Left lung (tissue), 10 donors: ENCODE data around the gene HPCAL4. TPM values are rescaled to one million over a fixed set of nuclear protein-coding genes. Genes with fewer than 3 reads are reported as not detected.

Source experiments
- ATAC-seq: fragments of 200-7000 bp; cut with Tn5 transposase; one replicate; pipeline ENCODE4 v1.9.1; 2020; ENCODE audit warnings: moderate library complexity
- DNase-seq, 4 donors: peaks; one replicate each; pipeline ENCODE4 v3.0.0-alpha.2; 2013 to 2020
- H3K27ac ChIP-seq, 2 donors: fragments of 200-600 bp; sonication (generic) in 1 of 2; one replicate each; pipeline versions ENCODE4 v1.5.0 to v1.8.0; 2020 to 2021
- H3K27me3 ChIP-seq, 2 donors: fragments of 200-600 bp; sonication (generic) in 1 of 2; one replicate each; pipeline versions ENCODE4 v1.5.0 to v1.8.0; 2020 to 2021
- H3K36me3 ChIP-seq, 2 donors: fragments of 200-600 bp; sonication (generic) in 1 of 2; one replicate each; pipeline versions ENCODE4 v1.5.0 to v1.8.0; 2020 to 2021
- H3K4me1 ChIP-seq, 2 donors: fragments of 200-600 bp; one replicate each; pipeline ENCODE4 v1.8.0; 2021
- H3K4me3 ChIP-seq, 2 donors: fragments of 200-600 bp; sonication (generic) in 1 of 2; one replicate each; pipeline versions ENCODE4 v1.5.0 to v1.8.0; 2020 to 2021; ENCODE audit warnings: mild to moderate bottlenecking in 1 of 2
- H3K9me3 ChIP-seq, 2 donors: fragments of 200-600 bp; sonication (generic) in 1 of 2; one replicate each; pipeline versions ENCODE4 v1.5.0 to v1.8.0; 2020 to 2021
- intact Hi-C, 2 donors: fragments of 100-400 bp; cut with DNase I; formaldehyde crosslinking; loops; one replicate each; pipeline versions ENCODE4 v1.11.2 to v1.14.2; 2022
- polyA plus RNA-seq, 6 donors: library from polyadenylated mRNA; unstranded; fragments of 120-200 nt; gene quantifications; one replicate each; pipeline ENCODE4 v1.2.1, GENCODE V29; 2013; ENCODE audit not compliant: insufficient read length in 6 of 6
- total RNA-seq, 2 donors: library from RNA; stranded (reverse); fragmentation: NEBNext Ultra II Directional; extraction: Animal tissue kit (Norgen Biotek cat#: 25700); gene quantifications; one replicate each; pipeline ENCODE4 v1.2.1, GENCODE V29; 2021
- TF ChIP-seq, protein P1 (sequence below), 2 donors: fragments of 200-600 bp; sonication (generic) in 1 of 2; IDR thresholded peaks; one replicate each; pipeline versions ENCODE4 v1.5.0 to v1.8.0; 2021; ENCODE audit warnings: antibody characterized with exemption in 2 of 2
- donor health status: DM: no; HTN: yes; CAD: no.
- donor health status: DM: no; HTN: no; CAD: no.

HPCAL4 gene
- total and polyA plus RNA-seq, 8 donors: 0.04 to 1.9 (median 0.14) TPM

DNA sequence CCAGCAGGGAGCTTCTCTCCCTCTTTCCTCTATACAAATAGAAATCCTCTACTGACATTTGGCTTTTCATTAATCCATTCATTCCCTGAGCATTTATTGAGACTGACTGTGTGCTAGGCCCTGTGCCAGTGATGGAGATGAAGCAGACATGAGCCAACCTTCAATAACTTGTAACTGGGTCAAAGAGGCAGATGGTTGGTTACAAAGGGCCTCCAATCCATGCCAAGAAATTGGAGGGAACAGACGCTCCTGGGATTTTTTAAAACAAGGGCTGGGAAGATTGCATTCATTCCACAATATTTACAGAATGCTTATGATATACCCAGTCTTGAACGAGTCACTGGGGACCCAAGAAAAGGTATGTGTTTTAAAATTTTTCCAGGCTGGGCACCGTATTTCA, 6.2 kb downstream of the HPCAL4 start:
- Histone ChIP-seq H3K27ac (no peak overlapping the region), H3K4me1 (no peaks in the 10 kb centered on the region), H3K27me3 (peaks cover 5 to 94% of the 10 kb centered on the region in 2 donors), H3K4me3 (no peak overlapping the region), H3K9me3 (no peaks in the 10 kb centered on the region), H3K36me3 (no peaks in the 10 kb centered on the region)
- ATAC-seq (no peak), DNase-seq (no peak)
- intact Hi-C loops: no loop called here
- TF ChIP-seq, protein P1, sequence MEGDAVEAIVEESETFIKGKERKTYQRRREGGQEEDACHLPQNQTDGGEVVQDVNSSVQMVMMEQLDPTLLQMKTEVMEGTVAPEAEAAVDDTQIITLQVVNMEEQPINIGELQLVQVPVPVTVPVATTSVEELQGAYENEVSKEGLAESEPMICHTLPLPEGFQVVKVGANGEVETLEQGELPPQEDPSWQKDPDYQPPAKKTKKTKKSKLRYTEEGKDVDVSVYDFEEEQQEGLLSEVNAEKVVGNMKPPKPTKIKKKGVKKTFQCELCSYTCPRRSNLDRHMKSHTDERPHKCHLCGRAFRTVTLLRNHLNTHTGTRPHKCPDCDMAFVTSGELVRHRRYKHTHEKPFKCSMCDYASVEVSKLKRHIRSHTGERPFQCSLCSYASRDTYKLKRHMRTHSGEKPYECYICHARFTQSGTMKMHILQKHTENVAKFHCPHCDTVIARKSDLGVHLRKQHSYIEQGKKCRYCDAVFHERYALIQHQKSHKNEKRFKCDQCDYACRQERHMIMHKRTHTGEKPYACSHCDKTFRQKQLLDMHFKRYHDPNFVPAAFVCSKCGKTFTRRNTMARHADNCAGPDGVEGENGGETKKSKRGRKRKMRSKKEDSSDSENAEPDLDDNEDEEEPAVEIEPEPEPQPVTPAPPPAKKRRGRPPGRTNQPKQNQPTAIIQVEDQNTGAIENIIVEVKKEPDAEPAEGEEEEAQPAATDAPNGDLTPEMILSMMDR (IDR thresholded peaks at IDR 0.05): no peak

DNA sequence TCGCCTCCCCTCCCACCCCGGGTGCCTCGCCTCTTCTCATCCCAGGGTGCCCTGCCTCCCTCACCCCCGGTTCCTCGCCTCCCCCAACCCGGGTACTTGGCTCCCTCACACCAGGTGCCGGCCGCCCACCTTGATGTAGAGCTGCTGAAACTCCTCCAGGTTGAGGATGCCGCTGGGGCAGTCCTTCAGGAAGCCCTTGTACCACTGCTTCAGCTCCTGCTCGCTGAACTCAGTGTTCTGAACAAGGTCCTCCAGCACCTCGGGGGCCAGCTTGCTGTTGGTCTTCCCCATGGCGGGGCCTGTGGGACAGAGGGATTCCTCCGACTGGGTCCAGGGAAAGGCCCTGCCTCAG, 6.9 kb downstream of the HPCAL4 start:
- no peak overlapping the region for H3K4me3 ChIP-seq
- ATAC-seq (no peak), DNase-seq (no peak)
- H3K27ac ChIP-seq: no peak overlapping the region
- TF ChIP-seq, protein P1 (IDR thresholded peaks at IDR 0.05): no peak
- intact Hi-C loops: no loop called here
- H3K27me3 ChIP-seq: peaks cover 5 to 87% of the 10 kb centered on the region in 2 donors
- no peaks in the 10 kb centered on the region for H3K36me3 ChIP-seq
- no peaks in the 10 kb centered on the region for H3K4me1 ChIP-seq
- H3K9me3 ChIP-seq: no peaks in the 10 kb centered on the region

DNA sequence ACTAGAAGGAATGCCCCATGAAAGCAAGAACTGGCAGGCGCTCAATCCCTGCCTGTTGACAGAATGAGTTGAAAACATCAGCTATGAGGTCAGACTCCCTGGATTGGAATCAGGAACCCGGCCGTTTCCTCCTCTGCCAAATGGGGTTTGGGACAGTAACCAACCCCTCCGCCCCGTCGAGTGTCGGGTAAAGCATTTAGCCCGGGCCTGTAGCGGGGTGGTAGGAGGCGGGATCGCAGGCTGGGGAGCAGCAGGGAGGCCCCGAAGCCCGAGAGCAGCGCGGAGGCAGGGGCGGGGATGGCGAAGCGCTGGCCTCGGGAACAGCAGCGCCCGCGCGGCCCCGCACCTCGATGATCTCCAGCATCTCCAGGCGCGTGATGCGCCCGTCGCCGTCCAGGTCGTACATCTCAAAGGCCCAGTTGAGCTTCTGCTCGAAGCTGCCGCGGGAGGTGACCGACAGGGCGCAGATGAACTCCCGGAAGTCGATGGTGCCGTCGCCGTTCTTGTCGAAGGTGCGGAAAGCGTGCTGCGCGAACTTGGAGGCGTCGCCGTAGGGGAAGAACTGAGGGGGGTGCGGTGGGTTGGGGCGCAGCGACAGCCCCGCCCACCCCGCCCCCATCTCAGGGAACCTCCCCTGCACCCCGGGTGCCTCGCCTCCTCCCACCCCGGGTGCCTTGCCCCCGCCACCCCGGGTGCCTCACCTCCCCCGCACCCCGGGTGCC, 7.5 kb downstream of the HPCAL4 start:
- intact Hi-C loops: no loop called here
- H3K27me3 ChIP-seq: peaks cover 5 to 81% of the 10 kb centered on the region in 2 donors
- H3K9me3 ChIP-seq: no peaks in the 10 kb centered on the region
- H3K27ac ChIP-seq: no peak overlapping the region
- TF ChIP-seq, protein P1 (IDR thresholded peaks at IDR 0.05): no peak
- H3K36me3 ChIP-seq: no peaks in the 10 kb centered on the region
- DNase-seq (peak in 1 of 4 donors; percentile 63), ATAC-seq (no peak)
- H3K4me3 ChIP-seq: no peak overlapping the region
- H3K4me1 ChIP-seq: no peaks in the 10 kb centered on the region

DNA sequence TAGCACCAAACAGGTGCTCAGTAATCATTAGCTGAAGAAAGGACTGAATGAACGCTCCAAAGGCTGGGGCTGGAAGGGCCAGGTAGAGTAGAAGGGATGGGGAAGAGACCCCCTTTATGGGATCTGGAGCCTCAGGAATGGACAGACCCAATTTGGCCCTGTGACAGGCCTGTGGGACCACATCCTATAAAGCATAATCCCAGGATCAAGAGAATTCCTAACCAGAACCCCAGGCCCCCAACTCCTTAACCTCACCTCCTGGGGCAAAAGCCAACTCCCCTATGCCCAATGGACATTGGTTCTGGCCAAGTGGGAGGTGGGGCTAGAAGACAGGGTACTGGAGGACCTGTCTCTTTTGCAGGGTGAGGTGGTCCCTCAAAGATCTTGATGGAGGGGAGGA, 9.2 kb downstream of the HPCAL4 start:
- Histone ChIP-seq H3K27me3 (peaks cover 5 to 64% of the 10 kb centered on the region in 2 donors), H3K4me3 (no peak overlapping the region), H3K4me1 (no peaks in the 10 kb centered on the region), H3K9me3 (no peaks in the 10 kb centered on the region), H3K27ac (no peak overlapping the region), H3K36me3 (no peaks in the 10 kb centered on the region)
- ATAC-seq: no peak
- intact Hi-C loops: no loop called here
- TF ChIP-seq, protein P1 (IDR thresholded peaks at IDR 0.05): no peak
- DNase-seq: no peak

DNA sequence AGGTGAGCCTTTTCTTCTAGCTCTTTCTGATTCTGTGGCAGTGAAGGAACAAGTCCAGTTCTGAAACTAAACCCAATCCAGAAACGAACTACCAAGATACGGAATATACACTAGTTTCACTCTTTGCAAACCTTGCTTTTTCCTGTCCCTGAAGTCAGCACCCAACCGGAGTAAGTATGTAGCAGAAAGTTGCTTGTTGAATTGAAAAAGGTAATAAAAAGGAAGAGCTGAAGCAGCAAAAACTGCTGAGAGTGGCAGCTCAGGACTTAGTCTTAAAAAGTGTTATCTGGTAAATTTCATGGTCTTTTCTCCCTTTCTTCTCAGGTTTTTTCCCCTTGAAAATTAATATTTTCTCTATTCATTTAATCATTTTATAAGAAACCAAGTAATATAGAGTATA, 9.9 kb downstream of the HPCAL4 start:
- intact Hi-C loops: no loop called here
- H3K4me1 ChIP-seq: no peaks in the 10 kb centered on the region
- no peaks in the 10 kb centered on the region for H3K36me3 ChIP-seq
- ATAC-seq (no peak), DNase-seq (no peak)
- no peaks in the 10 kb centered on the region for H3K9me3 ChIP-seq
- TF ChIP-seq, protein P1 (IDR thresholded peaks at IDR 0.05): no peak
- peaks cover 5 to 57% of the 10 kb centered on the region in 2 donors for H3K27me3 ChIP-seq
- no peak overlapping the region for H3K27ac ChIP-seq
- no peak overlapping the region for H3K4me3 ChIP-seq
